Stomach (tissue), 4 donors: Measurements from ENCODE around the gene RXRA.

Source experiments
- EP300 ChIP-seq: sonication (generic); formaldehyde crosslinking; IDR thresholded peaks from one replicate; pipeline ENCODE4 v1.6.1; 2017; ENCODE audit warnings: antibody characterized with exemption
- POLR2A ChIP-seq, 4 donors: fragments of 450-650 bp; IDR thresholded peaks; one replicate each; pipeline ENCODE4 v1.6.1; 2016; ENCODE audit warnings: antibody characterized with exemption in 4 of 4, control low read depth in 2 of 4, mild to moderate bottlenecking in 1 of 4, moderate library complexity in 1 of 4
- TF ChIP-seq, protein P1 (sequence below), 7 experiments: fragments of 450-650 bp in 4 of 7; fragments of 200-600 bp in 3 of 7; sonication (generic) in 3 of 7; IDR thresholded peaks; one replicate each; pipeline ENCODE4 v1.5.1; 2016 to 2019; ENCODE audit warnings: antibody characterized with exemption in 7 of 7, control low read depth in 2 of 7, mild to moderate bottlenecking in 1 of 7

DNA sequence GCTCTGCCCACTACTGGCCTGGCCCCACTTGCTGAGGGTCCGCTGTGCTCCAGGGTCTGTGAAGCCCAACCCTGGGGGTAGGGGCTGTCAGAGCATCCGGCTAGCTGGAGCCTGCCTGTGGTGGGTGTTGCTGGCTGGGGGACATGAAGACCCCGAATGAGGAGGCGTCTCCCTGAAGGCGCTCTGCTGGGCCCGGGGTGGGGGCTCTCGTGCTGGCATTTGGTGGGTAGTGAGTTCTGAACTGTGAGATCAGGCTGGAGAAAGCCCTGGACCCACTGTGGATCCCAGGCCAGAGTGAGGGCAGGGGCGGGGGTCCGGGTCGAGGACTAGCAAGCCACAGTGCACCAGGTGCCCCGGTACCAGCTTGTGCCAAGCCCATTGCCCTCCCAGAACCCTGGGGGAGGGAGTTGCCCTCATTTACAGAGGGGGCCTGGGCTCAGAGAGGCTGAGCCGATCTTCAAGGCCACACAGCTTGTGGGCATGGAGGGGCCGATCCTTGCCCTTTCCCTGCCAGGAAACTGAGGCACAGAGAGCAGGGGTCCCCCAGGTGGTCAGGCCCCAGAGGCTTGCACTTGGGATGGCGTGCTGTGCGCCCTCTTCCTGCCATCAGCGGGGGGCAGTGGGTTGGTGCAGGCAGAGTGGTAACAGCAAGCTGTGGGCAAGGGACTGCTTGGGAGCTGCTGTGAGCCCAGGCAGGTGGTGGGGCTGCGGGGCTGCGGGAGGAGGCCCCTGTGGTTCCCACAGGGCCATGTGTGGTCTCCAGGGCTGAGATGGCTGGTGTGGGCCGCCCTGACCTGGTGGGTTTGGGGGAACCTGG is 15.9 kb downstream of the RXRA start:
- TF ChIP-seq POLR2A (IDR thresholded peaks at IDR 0.05) (no peak), EP300 (no peak)
- TF ChIP-seq, protein P1, sequence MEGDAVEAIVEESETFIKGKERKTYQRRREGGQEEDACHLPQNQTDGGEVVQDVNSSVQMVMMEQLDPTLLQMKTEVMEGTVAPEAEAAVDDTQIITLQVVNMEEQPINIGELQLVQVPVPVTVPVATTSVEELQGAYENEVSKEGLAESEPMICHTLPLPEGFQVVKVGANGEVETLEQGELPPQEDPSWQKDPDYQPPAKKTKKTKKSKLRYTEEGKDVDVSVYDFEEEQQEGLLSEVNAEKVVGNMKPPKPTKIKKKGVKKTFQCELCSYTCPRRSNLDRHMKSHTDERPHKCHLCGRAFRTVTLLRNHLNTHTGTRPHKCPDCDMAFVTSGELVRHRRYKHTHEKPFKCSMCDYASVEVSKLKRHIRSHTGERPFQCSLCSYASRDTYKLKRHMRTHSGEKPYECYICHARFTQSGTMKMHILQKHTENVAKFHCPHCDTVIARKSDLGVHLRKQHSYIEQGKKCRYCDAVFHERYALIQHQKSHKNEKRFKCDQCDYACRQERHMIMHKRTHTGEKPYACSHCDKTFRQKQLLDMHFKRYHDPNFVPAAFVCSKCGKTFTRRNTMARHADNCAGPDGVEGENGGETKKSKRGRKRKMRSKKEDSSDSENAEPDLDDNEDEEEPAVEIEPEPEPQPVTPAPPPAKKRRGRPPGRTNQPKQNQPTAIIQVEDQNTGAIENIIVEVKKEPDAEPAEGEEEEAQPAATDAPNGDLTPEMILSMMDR (IDR thresholded peaks at IDR 0.05): no peak
